Fibroblast of lung (primary cell): ENCODE data around the gene C1orf210.

Experiments used
- EZH2 ChIP-seq: IDR thresholded peaks from 2 replicates; pipeline ENCODE4 v1.5.1; 2012; ENCODE audit warnings: low read length, control low read depth, mild to moderate bottlenecking; ENCODE audit errors: missing control alignments
- TF ChIP-seq, protein P1 (sequence below), 2 donors: IDR thresholded peaks in 1 of 2; conservative IDR thresholded peaks in 1 of 2; 1 replicate in 1 of 2; 2 replicates in 1 of 2; pipeline ENCODE4 v1.5.1; 2011 to 2012; ENCODE audit warnings: low read length in 2 of 2, control low read depth in 1 of 2, inconsistent platforms in 1 of 2, low read depth in 1 of 2, mild to moderate bottlenecking in 1 of 2

DNA sequence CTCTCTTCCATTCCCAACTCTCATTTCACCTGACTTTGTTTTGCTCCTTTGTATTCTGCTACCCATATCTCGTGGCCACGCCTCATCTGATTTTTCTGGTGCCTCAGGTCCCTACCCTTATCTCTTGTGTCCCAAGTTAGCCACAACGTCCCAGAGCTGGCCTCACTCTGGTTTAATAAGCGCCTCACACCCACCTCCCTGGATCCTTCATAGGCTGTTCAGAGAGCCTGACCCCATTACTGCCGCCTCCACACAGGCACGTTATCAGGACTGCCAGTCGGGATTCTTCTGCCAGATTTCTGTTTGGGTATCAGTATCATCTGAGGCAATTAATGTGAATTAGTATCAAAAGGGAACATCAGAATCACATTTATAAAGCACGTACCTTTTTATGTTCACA lies 50.3 kb downstream of the C1orf210 start:
- TF ChIP-seq, protein P1, sequence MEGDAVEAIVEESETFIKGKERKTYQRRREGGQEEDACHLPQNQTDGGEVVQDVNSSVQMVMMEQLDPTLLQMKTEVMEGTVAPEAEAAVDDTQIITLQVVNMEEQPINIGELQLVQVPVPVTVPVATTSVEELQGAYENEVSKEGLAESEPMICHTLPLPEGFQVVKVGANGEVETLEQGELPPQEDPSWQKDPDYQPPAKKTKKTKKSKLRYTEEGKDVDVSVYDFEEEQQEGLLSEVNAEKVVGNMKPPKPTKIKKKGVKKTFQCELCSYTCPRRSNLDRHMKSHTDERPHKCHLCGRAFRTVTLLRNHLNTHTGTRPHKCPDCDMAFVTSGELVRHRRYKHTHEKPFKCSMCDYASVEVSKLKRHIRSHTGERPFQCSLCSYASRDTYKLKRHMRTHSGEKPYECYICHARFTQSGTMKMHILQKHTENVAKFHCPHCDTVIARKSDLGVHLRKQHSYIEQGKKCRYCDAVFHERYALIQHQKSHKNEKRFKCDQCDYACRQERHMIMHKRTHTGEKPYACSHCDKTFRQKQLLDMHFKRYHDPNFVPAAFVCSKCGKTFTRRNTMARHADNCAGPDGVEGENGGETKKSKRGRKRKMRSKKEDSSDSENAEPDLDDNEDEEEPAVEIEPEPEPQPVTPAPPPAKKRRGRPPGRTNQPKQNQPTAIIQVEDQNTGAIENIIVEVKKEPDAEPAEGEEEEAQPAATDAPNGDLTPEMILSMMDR (conservative IDR thresholded peaks at IDR 0.05 in 1 of 2, IDR thresholded peaks at IDR 0.05 in 1 of 2; ENCODE audit: low read depth in 1 of 2, low read length in 2 of 2): no peak
- no peak for TF ChIP-seq EZH2
